ENCODE results near the gene CFAP65.

DNA sequence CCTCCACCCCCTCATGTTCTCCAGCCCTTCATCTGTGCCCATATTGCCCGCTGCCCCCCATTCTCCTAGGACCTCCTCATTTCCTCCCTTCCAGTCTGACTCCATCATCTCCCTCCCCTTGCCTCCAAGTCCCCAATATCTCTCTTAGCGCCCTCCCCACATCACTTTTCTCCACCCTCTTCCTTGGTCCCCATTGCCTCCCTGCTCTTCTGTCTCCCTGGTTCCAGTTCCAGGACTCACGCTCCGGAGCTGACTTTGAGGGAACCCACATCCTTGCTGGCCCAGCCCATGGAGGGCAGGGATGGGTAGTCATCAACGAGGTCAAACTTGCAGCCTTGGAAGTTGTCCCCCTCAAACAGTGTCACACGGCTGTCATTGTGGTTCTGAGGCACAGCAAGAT, 50.7 kb downstream of the CFAP65 start:
- TF ChIP-seq, protein P1, sequence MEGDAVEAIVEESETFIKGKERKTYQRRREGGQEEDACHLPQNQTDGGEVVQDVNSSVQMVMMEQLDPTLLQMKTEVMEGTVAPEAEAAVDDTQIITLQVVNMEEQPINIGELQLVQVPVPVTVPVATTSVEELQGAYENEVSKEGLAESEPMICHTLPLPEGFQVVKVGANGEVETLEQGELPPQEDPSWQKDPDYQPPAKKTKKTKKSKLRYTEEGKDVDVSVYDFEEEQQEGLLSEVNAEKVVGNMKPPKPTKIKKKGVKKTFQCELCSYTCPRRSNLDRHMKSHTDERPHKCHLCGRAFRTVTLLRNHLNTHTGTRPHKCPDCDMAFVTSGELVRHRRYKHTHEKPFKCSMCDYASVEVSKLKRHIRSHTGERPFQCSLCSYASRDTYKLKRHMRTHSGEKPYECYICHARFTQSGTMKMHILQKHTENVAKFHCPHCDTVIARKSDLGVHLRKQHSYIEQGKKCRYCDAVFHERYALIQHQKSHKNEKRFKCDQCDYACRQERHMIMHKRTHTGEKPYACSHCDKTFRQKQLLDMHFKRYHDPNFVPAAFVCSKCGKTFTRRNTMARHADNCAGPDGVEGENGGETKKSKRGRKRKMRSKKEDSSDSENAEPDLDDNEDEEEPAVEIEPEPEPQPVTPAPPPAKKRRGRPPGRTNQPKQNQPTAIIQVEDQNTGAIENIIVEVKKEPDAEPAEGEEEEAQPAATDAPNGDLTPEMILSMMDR (IDR thresholded peaks at IDR 0.05): no peak
- TF ChIP-seq POLR2A (IDR thresholded peaks at IDR 0.05): no peak
